ENCODE data around the gene TMEM151A.

TMEM151A gene

DNA sequence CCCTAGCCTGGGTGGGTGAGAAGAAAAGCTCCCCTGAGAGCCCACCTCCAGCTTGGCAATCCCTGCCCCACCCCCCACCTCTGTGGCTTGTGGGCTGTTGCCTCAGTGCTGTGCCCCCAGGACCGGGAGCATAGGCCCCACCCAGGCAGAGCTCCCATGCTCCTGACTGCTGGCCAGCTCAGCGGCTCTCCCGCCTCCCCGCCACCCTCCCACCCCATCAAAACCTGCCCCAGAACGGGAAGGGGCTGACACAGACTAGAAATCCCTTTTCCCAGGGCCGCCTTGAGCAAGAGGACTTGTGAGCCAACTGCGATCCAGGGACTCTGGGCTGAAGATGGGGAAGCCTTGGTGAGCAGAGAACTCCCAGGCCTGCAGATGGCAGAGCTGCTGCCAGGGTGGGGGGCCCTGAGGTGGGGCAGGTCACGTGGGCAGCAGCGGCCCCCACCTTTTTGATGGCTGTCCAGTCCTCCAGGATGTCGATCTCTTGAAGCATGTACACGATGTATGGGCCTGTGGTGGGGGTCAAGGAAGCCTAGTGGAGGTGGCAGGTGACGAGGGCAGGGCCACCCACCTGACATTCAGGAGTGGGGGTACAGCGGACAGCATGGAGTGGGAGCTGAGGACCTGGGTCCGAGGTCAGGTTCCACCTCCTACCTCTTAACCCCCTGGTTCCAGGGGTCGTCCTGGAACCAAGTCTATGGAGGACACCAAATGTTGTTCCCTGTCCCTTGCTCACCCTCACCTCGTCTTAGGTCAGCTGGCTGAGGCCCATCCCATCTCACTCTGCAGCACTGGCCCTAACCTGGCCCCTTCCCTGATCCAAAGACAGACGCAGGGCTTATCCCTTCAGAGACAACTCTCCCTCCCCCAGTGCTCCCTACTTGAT, 46.8 kb downstream of the TMEM151A start:
- no peak for DNase-seq

DNA sequence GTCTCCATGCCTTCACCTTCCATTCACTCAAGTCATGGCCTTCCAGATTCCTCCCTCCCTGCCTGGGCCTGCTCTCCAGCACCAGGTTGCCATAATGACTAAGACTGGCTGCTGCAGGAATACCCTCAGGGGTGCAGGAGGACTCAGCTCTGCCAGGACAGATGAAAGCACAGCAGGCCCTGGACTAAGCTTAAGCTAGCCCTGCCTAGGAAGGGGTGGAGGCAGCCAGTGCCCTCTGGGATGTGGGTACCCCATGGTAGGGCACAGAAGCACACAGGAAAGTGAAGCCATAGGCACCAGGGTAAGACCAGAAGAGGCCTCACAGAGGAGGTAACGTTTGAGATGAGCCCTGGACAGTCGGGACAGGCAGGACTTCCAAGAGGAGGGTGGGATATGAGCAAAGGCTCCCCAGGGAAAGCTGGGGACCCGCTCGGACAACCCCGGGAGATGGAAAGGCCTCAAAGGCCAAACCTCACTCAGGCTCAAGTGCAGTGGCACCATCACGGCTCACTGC, 47.5 kb downstream of the TMEM151A start:
- DNase-seq: no peak

GRCh38 chr11:66339686-66340483, 48.2 kb downstream of the TMEM151A start:
- no peak for DNase-seq

GRCh38 chr11:66340596-66341501, 49.2 kb downstream of the TMEM151A start:
- no peak for DNase-seq

DNA sequence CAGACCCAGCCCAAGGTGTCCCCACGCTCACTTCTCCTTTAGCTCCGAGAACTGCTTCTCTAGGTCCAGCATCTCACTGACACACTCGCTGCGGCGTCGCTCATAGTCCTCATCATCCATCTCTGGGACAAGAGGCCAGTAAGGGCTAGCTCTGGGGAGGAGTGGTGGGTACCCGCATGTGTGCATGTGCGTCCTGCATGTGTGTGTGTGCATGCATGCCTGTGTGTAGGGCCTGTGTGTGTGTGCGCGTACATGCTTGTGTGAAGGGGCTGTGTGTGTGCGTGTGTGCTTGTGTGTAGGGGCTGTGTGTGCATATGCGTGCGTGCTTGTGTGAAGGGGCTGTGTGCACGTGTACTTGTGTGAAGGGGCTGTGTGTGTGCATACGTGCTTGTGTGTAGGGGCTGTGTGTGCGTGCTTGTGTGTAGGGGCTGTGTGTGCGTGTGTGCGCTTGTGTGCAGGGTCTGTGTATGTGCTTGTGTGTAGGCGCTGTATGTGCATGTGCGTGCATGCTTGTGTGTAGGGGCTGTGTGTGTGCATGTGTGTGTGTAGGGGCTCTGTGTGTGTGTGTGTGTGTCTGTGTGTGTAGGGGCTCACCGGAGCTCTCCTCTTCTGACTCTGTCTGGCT, 49.9 kb downstream of the TMEM151A start:
- no peak for DNase-seq

GRCh38 chr11:66343176-66343575, 51.5 kb downstream of the TMEM151A start:
- no peak for DNase-seq

DNA sequence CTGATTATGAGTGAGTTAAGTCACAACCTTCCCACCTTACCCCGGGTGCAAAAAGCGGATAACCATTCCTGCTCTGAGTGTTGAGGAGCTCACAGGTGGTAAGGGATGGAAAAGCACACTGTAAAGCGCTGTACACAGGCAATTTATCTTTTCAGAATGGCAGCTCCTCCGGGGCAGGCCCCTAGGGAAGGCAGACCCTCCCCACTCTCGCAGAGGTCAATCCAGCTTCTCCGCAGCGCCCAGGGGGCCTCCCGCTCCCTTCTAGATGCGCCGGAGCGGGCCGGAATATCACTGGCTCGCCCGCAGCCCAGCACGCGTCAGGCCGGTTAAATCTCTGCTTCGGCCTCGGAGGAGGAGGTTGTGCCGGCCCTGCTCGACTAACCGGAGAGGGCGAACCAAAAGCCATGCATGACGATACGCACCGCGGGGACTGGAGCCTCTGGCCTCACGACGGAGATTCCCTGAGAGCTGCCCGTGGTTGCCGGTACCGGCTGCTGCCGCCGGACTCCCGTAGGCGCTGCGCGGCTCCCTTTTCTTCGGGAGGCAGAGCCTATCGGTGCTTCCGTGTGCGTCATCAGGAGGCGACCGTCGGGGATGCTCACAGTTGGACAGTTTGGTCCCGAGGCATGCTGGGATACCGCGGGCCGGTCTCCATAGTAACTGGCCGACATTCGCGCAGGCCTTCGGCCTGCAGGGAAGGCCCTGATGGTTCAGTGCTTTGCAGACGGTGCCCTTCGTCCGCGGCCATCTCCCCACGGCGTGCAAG, 53.0 kb downstream of the TMEM151A start, which contains the start of gene BRMS1:
TSS of gene BRMS1 (minus strand) at position 555 of the 766 bp plus-strand sequence. CDS start 2,870 bp downstream, outside the sequence.
- DNase-seq: no peak

DNA sequence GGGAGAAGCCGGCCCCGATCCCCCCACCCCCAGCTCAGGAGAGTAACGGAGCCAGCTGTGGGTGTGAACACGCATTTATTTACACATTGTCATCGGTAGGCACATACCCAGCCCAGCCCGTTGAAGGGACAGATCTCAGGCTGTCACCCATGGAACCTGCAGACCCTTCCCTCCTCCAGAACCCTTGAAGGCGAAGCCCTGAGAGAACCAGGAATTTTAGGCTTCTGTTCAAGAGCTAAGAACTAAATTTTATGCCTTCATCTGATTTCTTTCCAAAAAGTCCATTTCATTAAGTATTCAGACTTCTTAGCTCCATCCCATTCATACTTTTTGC, 53.6 kb downstream of the TMEM151A start:
- DNase-seq: no peak

Measured in cortex of kidney (tissue), 1 donor.